HCT116 (cell line): Measurements from ENCODE around the gene ADGRE3. TPM values are rescaled to one million over a fixed set of nuclear protein-coding genes. Genes with fewer than 3 reads are reported as not detected.

Experiments
- ATAC-seq: fragments of 200-7000 bp; cut with Tn5 transposase; 2 replicates; pipeline ENCODE4 v1.9.1; 2020; ENCODE audit warnings: mild to moderate bottlenecking, moderate library complexity
- BruUV-seq: library from RNA; stranded (reverse); fragments of 400-500 nt; replicated peaks from 2 replicates; lab custom pipeline; 2021; lab: Mats Ljungman, UMichigan
- CTCF ChIA-PET: fragments of 300-600 bp; sonication (Branson Sonifier 250); formaldehyde crosslinking; loops from one replicate; lab custom pipeline; 2021; ENCODE audit warnings: antibody characterized with exemption; lab: Charles Lee
- POLR2A ChIA-PET: fragments of 300-600, 350-600 bp; sonication (Branson Sonifier 250); formaldehyde crosslinking; loops from one replicate; lab custom pipeline; 2021; ENCODE audit warnings: antibody characterized with exemption; lab: Charles Lee
- RAD21 ChIA-PET, 2 experiments: fragments of 300-600 bp; sonication (Branson Sonifier 250); formaldehyde crosslinking; loops; one replicate each; lab custom pipeline; 2023; ENCODE audit warnings: low total read pairs in 2 of 2; ENCODE audit not compliant: uncharacterized antibody in 2 of 2, unreplicated experiment in 2 of 2, low non-redundant PET in 1 of 2; lab: Charles Lee
- DNase-seq: peaks from one replicate; pipeline ENCODE4 v3.0.0-alpha.2; 2010; ENCODE audit warnings: low read depth, low spot score
- H2AFZ ChIP-seq: fragments of 200-600 bp; shearing (Covaris generic), sonication (generic); 2 replicates; pipeline ENCODE4 v1.6.1; 2017; ENCODE audit warnings: low read depth, mixed run types, mixed read lengths, antibody characterized with exemption, low read length; ENCODE audit not compliant: poor library complexity, severe bottlenecking
- H3K27ac ChIP-seq: 2 replicates; pipeline ENCODE4 v1.5.1; 2012; ENCODE audit warnings: low read depth, low read length
- H3K27me3 ChIP-seq: fragments of 200-600 bp; sonication (generic); 2 replicates; pipeline ENCODE4 v1.6.1; 2016; ENCODE audit warnings: mixed run types, low read length, mixed read lengths; ENCODE audit not compliant: insufficient read depth
- H3K36me3 ChIP-seq, 2 experiments: fragments of 200-500 bp in 1 of 2; fragments of 200-600 bp in 1 of 2; sonication (Bioruptor generic) in 1 of 2; sonication (generic) in 1 of 2; 2 replicates each; pipeline versions ENCODE4 v1.5.1 to v1.6.1; 2014 to 2016; ENCODE audit warnings: low read length in 2 of 2, inconsistent platforms in 1 of 2, mixed read lengths in 1 of 2, mixed run types in 1 of 2; ENCODE audit not compliant: insufficient read depth in 2 of 2, control insufficient read depth in 1 of 2
- H3K4me1 ChIP-seq, 2 experiments: fragments of 200-600 bp in 1 of 2; sonication (generic) in 1 of 2; 2 replicates each; pipeline versions ENCODE4 v1.5.1 to v1.6.1; 2012 to 2017; ENCODE audit warnings: low read length in 2 of 2, inconsistent platforms in 1 of 2, mild to moderate bottlenecking in 1 of 2, mixed read lengths in 1 of 2, mixed run types in 1 of 2, moderate library complexity in 1 of 2; ENCODE audit not compliant: insufficient read depth in 2 of 2, control insufficient read depth in 1 of 2
- H3K4me2 ChIP-seq: fragments of 200-600 bp; sonication (generic); 2 replicates; pipeline ENCODE4 v1.6.1; 2017; ENCODE audit warnings: mixed run types, low read length, mixed read lengths
- H3K4me3 ChIP-seq, 2 experiments: fragments of 200-600 bp in 1 of 2; sonication (generic) in 1 of 2; replicated peaks in 1 of 2; 2 replicates each; pipeline ENCODE4 v1.5.1; 2011 to 2016; ENCODE audit warnings: low read length in 2 of 2, control low read depth in 1 of 2, low read depth in 1 of 2, mild to moderate bottlenecking in 1 of 2, mixed read lengths in 1 of 2, mixed run types in 1 of 2
- H3K79me2 ChIP-seq: fragments of 200-600 bp; sonication (generic); 2 replicates; pipeline ENCODE4 v1.6.1; 2017; ENCODE audit warnings: mild to moderate bottlenecking, mixed run types, low read length, moderate library complexity, mixed read lengths; ENCODE audit not compliant: insufficient read depth
- H3K9ac ChIP-seq: fragments of 200-600 bp; sonication (generic); 2 replicates; pipeline ENCODE4 v1.6.1; 2016; ENCODE audit warnings: low read length, mixed read lengths
- H3K9me2 ChIP-seq: fragments of 200-600 bp; sonication (generic), shearing (Covaris generic); 2 replicates; pipeline ENCODE4 v1.6.1; 2017; ENCODE audit warnings: mixed run types, mild to moderate bottlenecking, moderate library complexity; ENCODE audit not compliant: insufficient read depth
- H3K9me3 ChIP-seq, 2 experiments: fragments of 200-500 bp in 1 of 2; fragments of 200-600 bp in 1 of 2; sonication (Bioruptor generic) in 1 of 2; sonication (generic) in 1 of 2; 2 replicates each; pipeline ENCODE4 v1.6.1; 2014 to 2017; ENCODE audit warnings: low read length in 2 of 2, mixed read lengths in 2 of 2, inconsistent platforms in 1 of 2, low read depth in 1 of 2, mild to moderate bottlenecking in 1 of 2, mixed run types in 1 of 2, moderate library complexity in 1 of 2; ENCODE audit not compliant: control insufficient read depth in 1 of 2, insufficient read depth in 1 of 2
- H4K20me1 ChIP-seq: fragments of 200-600 bp; sonication (generic), shearing (Covaris generic); 2 replicates; pipeline ENCODE4 v1.6.1; 2017; ENCODE audit warnings: mixed run types, mild to moderate bottlenecking, moderate library complexity; ENCODE audit not compliant: insufficient read depth
- ATF3 ChIP-seq: IDR thresholded peaks from 2 replicates; pipeline ENCODE4 v1.6.1; 2012
- CBX3 ChIP-seq: IDR thresholded peaks from 2 replicates; pipeline ENCODE4 v1.6.1; 2012; ENCODE audit warnings: low read depth
- CEBPB ChIP-seq: IDR thresholded peaks from 2 replicates; pipeline ENCODE4 v1.6.1; 2012; ENCODE audit warnings: low read depth
- CTCF ChIP-seq, 3 experiments: fragments of 200-600 bp in 1 of 3; sonication (generic) in 1 of 3; IDR thresholded peaks in 2 of 3; conservative IDR thresholded peaks in 1 of 3; 2 replicates each; pipeline ENCODE4 v1.5.1; 2012 to 2017; ENCODE audit warnings: low read depth in 2 of 3, low read length in 2 of 3, antibody characterized with exemption in 1 of 3, borderline replicate concordance in 1 of 3, control low read depth in 1 of 3, mild to moderate bottlenecking in 1 of 3, mixed read lengths in 1 of 3, mixed run types in 1 of 3, moderate library complexity in 1 of 3; ENCODE audit not compliant: insufficient read depth in 1 of 3
- EGR1 ChIP-seq: IDR thresholded peaks from 2 replicates; pipeline ENCODE4 v1.6.1; 2012; ENCODE audit warnings: low read depth
- EZH2 ChIP-seq: fragments of 200-600 bp; sonication (generic); IDR thresholded peaks from 2 replicates; pipeline ENCODE4 v1.6.1; 2017; ENCODE audit warnings: antibody characterized with exemption, mixed run types
- FOSL1 ChIP-seq: IDR thresholded peaks from 2 replicates; pipeline ENCODE4 v1.6.1; 2012; ENCODE audit warnings: low read depth
- JUND ChIP-seq: IDR thresholded peaks from 2 replicates; pipeline ENCODE4 v1.6.1; 2012
- MAX ChIP-seq: IDR thresholded peaks from 2 replicates; pipeline ENCODE4 v1.6.1; 2012
- POLR2A ChIP-seq: IDR thresholded peaks from 2 replicates; pipeline ENCODE4 v1.7.0; 2011; ENCODE audit warnings: borderline replicate concordance; ENCODE audit not compliant: insufficient read depth, insufficient read length; ENCODE audit errors: extremely low read depth
- POLR2AphosphoS5 ChIP-seq: IDR thresholded peaks from 2 replicates; pipeline ENCODE4 v1.6.1; 2011; ENCODE audit warnings: mild to moderate bottlenecking, low read depth, low read length, moderate library complexity
- RAD21 ChIP-seq: IDR thresholded peaks from 2 replicates; pipeline ENCODE4 v1.6.1; 2012; ENCODE audit warnings: low read depth, mild to moderate bottlenecking
- SIN3A ChIP-seq: IDR thresholded peaks from 2 replicates; pipeline ENCODE4 v1.6.1; 2012; ENCODE audit warnings: low read depth
- SRF ChIP-seq: IDR thresholded peaks from 2 replicates; pipeline ENCODE4 v1.6.1; 2012; ENCODE audit warnings: low read depth
- TCF7L2 ChIP-seq: IDR thresholded peaks from 2 replicates; pipeline ENCODE4 v1.7.0; 2011; ENCODE audit warnings: borderline replicate concordance, inconsistent platforms; ENCODE audit not compliant: insufficient read depth, insufficient read length; ENCODE audit errors: extremely low read depth
- YY1 ChIP-seq: IDR thresholded peaks from 2 replicates; pipeline ENCODE4 v1.6.1; 2011; ENCODE audit warnings: low read length, low read depth, moderate library complexity, mild to moderate bottlenecking; ENCODE audit not compliant: insufficient replicate concordance; ENCODE audit errors: extremely low read depth
- ZBTB33 ChIP-seq: IDR thresholded peaks from 2 replicates; pipeline ENCODE4 v1.6.1; 2011; ENCODE audit warnings: mild to moderate bottlenecking, low read length, moderate library complexity; ENCODE audit not compliant: insufficient replicate concordance; ENCODE audit errors: extremely low read depth
- ZNF274 ChIP-seq: fragments of 200-500 bp; sonication (Bioruptor generic); IDR thresholded peaks from 2 replicates; pipeline ENCODE4 v1.6.1; 2014; ENCODE audit warnings: mild to moderate bottlenecking, low read depth, low read length, inconsistent platforms
- intact Hi-C: fragments of 100-400 bp; cut with micrococcal nuclease; formaldehyde crosslinking; loops from 2 replicates; pipeline ENCODE4 v1.10.0; 2022
- total RNA-seq: library from RNA; stranded (reverse); gene quantifications from one replicate; pipeline ENCODE4 v1.2.1, GENCODE V29; 2021; ENCODE audit not compliant: unreplicated experiment

The ADGRE3 gene
- total RNA-seq, 1 experiment from 2014 or later = not detected

- POLR2A ChIA-PET = no interaction called here
- intact Hi-C loops = no loop called here
- CTCF ChIA-PET = no interaction called here
Observed at GRCh38 chr19:14611051-14611450, 63.6 kb downstream of the ADGRE3 start.

GRCh38 chr19:14606627-14607026, 68.0 kb downstream of the ADGRE3 start:
- POLR2A ChIA-PET = no interaction called here
- RAD21 ChIA-PET = interaction anchor here in 1 of 2 experiments (0.6 kb wide), 1 partner anchor 433 kb away, joined by 4 read pairs; no protein-coding TSS in a partner anchor
- TF ChIP-seq EGR1 = no peak
- TF ChIP-seq CBX3 = no peak
- TF ChIP-seq CTCF (IDR thresholded peaks at IDR 0.05 in 2 of 3, conservative IDR thresholded peaks at IDR 0.05 in 1 of 3; ENCODE audit: borderline replicate concordance in 1 of 3, insufficient read depth in 1 of 3, low read depth in 2 of 3, low read length in 2 of 3) = no peak
- no peak for TF ChIP-seq POLR2A
- no peak for TF ChIP-seq TCF7L2
- TF ChIP-seq MAX = no peak
- no peak for TF ChIP-seq YY1
- no peak for TF ChIP-seq SRF
- TF ChIP-seq JUND = no peak
- no peak for TF ChIP-seq CEBPB
- no peak for TF ChIP-seq EZH2
- TF ChIP-seq ZBTB33 = no peak

More at GRCh38 chr19:14611051-14611450, 63.6 kb downstream of the ADGRE3 start:
- no TSS peak for BruUV-seq
- Histone ChIP-seq H3K27ac (no peak overlapping the region), H4K20me1 (no peaks in the 10 kb centered on the region), H3K4me3 (no peak overlapping the region), H3K9ac (no peak overlapping the region), H3K4me1 (no peaks in the 10 kb centered on the region), H2AFZ (no peak overlapping the region), H3K36me3 (no peaks in the 10 kb centered on the region), H3K9me2 (no peaks in the 10 kb centered on the region), H3K27me3 (no peaks in the 10 kb centered on the region), H3K79me2 (no peaks in the 10 kb centered on the region), H3K9me3 (no peaks in the 10 kb centered on the region), H3K4me2 (no peak overlapping the region)
- DNase-seq (no peak), ATAC-seq (no peak)
- RAD21 ChIA-PET = no interaction called here
- TF ChIP-seq POLR2AphosphoS5 = no peak
- TF ChIP-seq CEBPB = no peak
- TF ChIP-seq SIN3A = no peak
- no peak for TF ChIP-seq RAD21
- no peak for TF ChIP-seq TCF7L2
- no peak for TF ChIP-seq ZNF274
- TF ChIP-seq FOSL1 = no peak
- no peak for TF ChIP-seq YY1
- TF ChIP-seq ATF3 = no peak
- TF ChIP-seq POLR2A = no peak

More at GRCh38 chr19:14606627-14607026, 68.0 kb downstream of the ADGRE3 start:
- no peak overlapping the region for H3K4me3 ChIP-seq
- H2AFZ ChIP-seq = no peak overlapping the region
- H3K4me2 ChIP-seq = no peak overlapping the region
- H4K20me1 ChIP-seq = no peaks in the 10 kb centered on the region
- CTCF ChIA-PET = no interaction called here
- H3K9me3 ChIP-seq = no peaks in the 10 kb centered on the region
- no TSS peak for BruUV-seq
- no peaks in the 10 kb centered on the region for H3K9me2 ChIP-seq
- H3K4me1 ChIP-seq = no peaks in the 10 kb centered on the region
- H3K9ac ChIP-seq = no peak overlapping the region
- H3K79me2 ChIP-seq = no peaks in the 10 kb centered on the region
- ATAC-seq = no peak
- H3K27me3 ChIP-seq = no peaks in the 10 kb centered on the region
- no peak for DNase-seq
- H3K36me3 ChIP-seq = no peaks in the 10 kb centered on the region
- intact Hi-C loops = no loop called here
- H3K27ac ChIP-seq = no peak overlapping the region
